Activated CD4-positive, alpha-beta memory T cell treated with anti-CD3 and anti-CD28 coated beads for 36 hours (primary cell): ENCODE data around the gene DENND5A. TPM values are rescaled to one million over a fixed set of nuclear protein-coding genes. Genes with fewer than 3 reads are reported as not detected.
"Not testable (repeated sequence)": the region's sequence is repeated elsewhere in the genome, so short reads cannot be mapped to it uniquely, and the experiment has no call there.

ENCODE experiments used
- CTCF ChIA-PET: fragments of 350-600 bp; sonication (Branson Sonifier 250); formaldehyde crosslinking; loops from one replicate; lab custom pipeline; 2021; ENCODE audit warnings: antibody characterized with exemption, inconsistent platforms; lab: Charles Lee
- POLR2A ChIA-PET: fragments of 350-600 bp; sonication (Branson Sonifier 250); formaldehyde crosslinking; loops from one replicate; lab custom pipeline; 2021; ENCODE audit warnings: antibody characterized with exemption; lab: Charles Lee
- DNase-seq: peaks from one replicate; pipeline ENCODE4 v3.0.0-alpha.2; 2020
- H3K27ac Mint-ChIP-seq: one replicate; pipeline ENCODE4 v1.8.0; 2021; ENCODE audit warnings: mixed read lengths
- H3K27me3 Mint-ChIP-seq: one replicate; pipeline ENCODE4 v1.8.0; 2021; ENCODE audit warnings: mixed read lengths
- H3K36me3 Mint-ChIP-seq: one replicate; pipeline ENCODE4 v1.8.0; 2021; ENCODE audit warnings: mixed read lengths
- H3K4me1 Mint-ChIP-seq: one replicate; pipeline ENCODE4 v1.8.0; 2021; ENCODE audit warnings: low read depth, mixed read lengths
- H3K4me3 Mint-ChIP-seq: one replicate; pipeline ENCODE4 v1.8.0; 2021; ENCODE audit warnings: mild to moderate bottlenecking, mixed read lengths
- H3K9me3 Mint-ChIP-seq: one replicate; pipeline ENCODE4 v1.8.0; 2021; ENCODE audit warnings: mixed read lengths
- intact Hi-C: fragments of 100-400 bp; cut with micrococcal nuclease; formaldehyde crosslinking; loops from one replicate; pipeline ENCODE4 v1.15.1; 2023
- total RNA-seq, 2 experiments: library from RNA; stranded (reverse); gene quantifications; one replicate each; pipeline ENCODE4 v1.2.3, GENCODE V29; 2021

Gene DENND5A
- total RNA-seq, 2 experiments from 2014 or later = 41.3 to 41.9 TPM

DNA sequence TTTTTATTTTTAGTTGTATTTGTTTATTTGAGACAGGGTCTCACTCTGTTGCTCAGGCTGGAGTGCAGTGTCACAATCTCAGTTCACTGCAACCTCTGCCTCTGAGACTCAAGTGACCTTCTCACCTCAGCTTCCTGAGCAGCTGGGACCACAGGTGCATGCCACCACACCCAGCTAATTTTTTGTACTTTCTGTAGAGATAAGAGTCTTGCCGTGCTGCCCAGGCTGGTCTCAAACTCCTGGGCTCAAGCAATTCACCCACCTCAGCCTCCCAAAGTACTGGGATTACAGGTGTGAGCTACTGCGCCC is 4.4 kb downstream of the DENND5A start:
- POLR2A ChIA-PET = interaction anchor here (0.6 to 1.3 kb wide), 2 partner anchors 9 to 19 kb away, joined by 3 to 4 read pairs; no protein-coding TSS in a partner anchor
- not testable (repeated sequence) for DNase-seq, H3K4me3 Mint-ChIP-seq, H3K27ac Mint-ChIP-seq, H3K27me3 Mint-ChIP-seq, H3K9me3 Mint-ChIP-seq
- Mint-ChIP-seq H3K4me1 (peaks cover 41% of the 10 kb centered on the region), H3K36me3 (peaks cover 14% of the 10 kb centered on the region)
- CTCF ChIA-PET = interaction anchor here (1.2 to 1.7 kb wide), 2 partner anchors 9 to 95 kb away, joined by 3 to 4 read pairs; no protein-coding TSS in a partner anchor
- intact Hi-C loops = loop anchor here (5.0 kb wide), 1 partner anchor 348 kb away; the partner anchor contains the start of gene AKIP1

DNA sequence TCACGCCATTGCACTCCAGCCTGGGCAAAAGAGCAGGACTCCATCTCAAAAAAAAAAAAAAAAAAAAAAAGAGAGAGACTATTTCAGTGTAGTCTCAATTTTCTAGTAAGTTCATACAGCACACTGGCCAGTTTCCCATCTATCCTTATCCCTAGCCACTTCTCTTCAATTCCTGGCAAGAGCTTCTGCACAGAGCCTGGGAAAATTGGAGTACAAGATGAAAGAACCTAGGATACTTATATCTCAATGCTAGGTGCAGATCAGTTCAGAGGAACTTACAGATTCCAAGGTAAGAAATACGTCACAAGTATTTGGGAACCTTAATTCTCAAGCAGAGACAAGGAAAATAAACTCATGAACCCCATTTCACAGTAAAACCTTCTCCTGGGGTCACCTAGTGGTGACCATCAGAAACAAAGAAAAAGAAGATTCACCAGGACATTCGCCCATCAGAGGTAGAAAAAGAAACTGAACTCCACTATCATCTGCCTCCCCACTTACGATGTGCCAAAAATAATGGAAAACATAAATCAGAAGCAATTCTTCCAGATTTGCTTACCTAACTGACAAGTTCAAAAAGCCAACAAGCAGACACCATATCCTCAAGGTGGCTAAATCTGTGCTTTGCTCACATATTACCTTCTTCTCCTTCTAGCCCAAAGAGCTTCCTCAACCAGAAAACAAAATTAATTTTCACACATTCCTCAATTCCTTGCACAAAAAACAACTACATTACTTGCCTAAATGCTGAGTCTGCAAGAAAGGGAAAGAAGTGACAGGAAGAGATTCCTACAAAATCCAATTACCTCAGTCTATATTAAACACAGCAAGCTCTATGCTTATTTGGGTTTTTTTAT is 4.9 kb downstream of the DENND5A start:
- H3K36me3 Mint-ChIP-seq = peaks cover 15% of the 10 kb centered on the region
- H3K27ac Mint-ChIP-seq = no peak overlapping the region
- peaks cover 5% of the 10 kb centered on the region for H3K9me3 Mint-ChIP-seq
- intact Hi-C loops = loop anchor here (5.0 kb wide), 1 partner anchor 348 kb away; the partner anchor contains the start of gene AKIP1
- POLR2A ChIA-PET = interaction anchor here (0.6 to 1.3 kb wide), 2 partner anchors 9 to 20 kb away, joined by 3 to 4 read pairs; no protein-coding TSS in a partner anchor
- H3K4me1 Mint-ChIP-seq = peaks cover 40% of the 10 kb centered on the region
- no peak for DNase-seq
- no peak overlapping the region for H3K4me3 Mint-ChIP-seq
- H3K27me3 Mint-ChIP-seq = peaks cover 3% of the 10 kb centered on the region
- CTCF ChIA-PET = interaction anchor here (1.2 to 1.7 kb wide), 2 partner anchors 8 to 95 kb away, joined by 3 to 4 read pairs; no protein-coding TSS in a partner anchor

DNA sequence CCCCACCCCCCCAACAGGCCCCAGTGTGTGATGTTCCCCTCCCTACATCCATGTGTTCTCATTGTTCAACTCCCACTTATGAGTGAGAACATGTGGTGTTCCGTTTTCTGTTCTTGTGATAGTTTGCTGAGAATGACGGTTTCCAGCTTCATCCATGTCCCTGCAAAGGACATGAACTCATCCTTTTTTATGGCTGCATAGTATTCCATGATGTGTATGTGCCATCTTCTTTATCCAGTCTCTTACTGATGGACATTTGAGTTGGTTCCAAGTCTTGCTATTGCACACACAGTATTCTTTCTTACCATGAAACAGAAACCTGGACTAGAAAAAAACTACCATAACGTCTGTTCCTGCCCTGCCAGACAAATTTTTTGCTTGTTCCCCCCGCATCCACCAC is 6.9 kb downstream of the DENND5A start:
- DNase-seq, H3K9me3 Mint-ChIP-seq, H3K4me3 Mint-ChIP-seq, POLR2A ChIA-PET, H3K27ac Mint-ChIP-seq, intact Hi-C loops, CTCF ChIA-PET, H3K27me3 Mint-ChIP-seq: not testable (repeated sequence)
- peaks cover 32% of the 10 kb centered on the region for H3K4me1 Mint-ChIP-seq
- H3K36me3 Mint-ChIP-seq = peaks cover 11% of the 10 kb centered on the region

DNA sequence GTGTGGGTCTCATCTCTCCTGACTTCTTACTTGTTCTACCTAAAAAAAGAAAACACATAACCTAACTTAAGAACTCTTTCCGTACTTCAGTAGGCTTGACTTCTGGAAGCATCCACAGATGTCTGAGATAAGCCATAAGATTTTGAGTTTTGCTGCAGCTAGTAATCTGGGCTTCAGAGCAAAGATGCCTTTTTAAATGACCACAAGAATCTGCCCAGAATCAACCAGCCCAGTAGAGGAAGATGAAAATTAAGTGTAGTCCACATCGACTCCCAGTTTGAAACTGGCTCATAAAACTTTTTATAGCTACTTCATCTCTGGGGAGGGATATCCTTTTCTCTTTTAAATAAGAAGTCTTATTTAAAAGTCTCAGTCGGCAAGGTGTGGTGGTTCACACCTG is 10.7 kb downstream of the DENND5A start:
- Mint-ChIP-seq H3K36me3 (peaks cover 11% of the 10 kb centered on the region), H3K27ac (no peak overlapping the region)

DNA sequence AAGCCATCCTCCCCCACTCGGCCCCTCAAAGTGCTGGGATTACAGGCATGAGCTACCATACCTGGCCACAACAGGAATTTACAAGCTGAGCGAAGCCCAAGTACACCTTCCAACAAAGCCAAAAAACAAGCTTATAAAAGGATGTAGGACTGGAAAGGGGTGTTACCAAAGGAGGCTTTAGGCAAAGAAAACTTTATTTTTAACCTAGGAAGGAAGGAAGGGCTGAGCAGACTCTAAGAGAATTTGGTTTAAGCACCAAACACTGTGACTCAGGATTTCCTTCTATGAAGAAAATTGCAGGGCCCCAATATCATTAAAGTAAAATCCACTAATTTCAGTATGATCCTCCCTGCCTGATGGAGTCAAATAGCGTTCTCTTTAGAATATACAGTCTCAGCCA is 12.1 kb downstream of the DENND5A start:
- intact Hi-C loops = no loop called here
- POLR2A ChIA-PET = interaction anchor here (1.1 to 1.4 kb wide), 2 partner anchors 9 to 207 kb away, joined by 4 to 5 read pairs; partner anchors contain the start of gene ZNF143
- no peaks in the 10 kb centered on the region for H3K27me3 Mint-ChIP-seq
- no peak overlapping the region for H3K4me3 Mint-ChIP-seq
- CTCF ChIA-PET = interaction anchor here (0.7 to 1.5 kb wide), 2 partner anchors 8 to 157 kb away, joined by 3 to 4 read pairs; no protein-coding TSS in a partner anchor
- H3K4me1 Mint-ChIP-seq = peaks cover 43% of the 10 kb centered on the region
- peaks cover 7% of the 10 kb centered on the region for H3K36me3 Mint-ChIP-seq
- no peaks in the 10 kb centered on the region for H3K9me3 Mint-ChIP-seq
- DNase-seq = no peak
- no peak overlapping the region for H3K27ac Mint-ChIP-seq

More for the DNA sequence above, 10.7 kb downstream of the DENND5A start:
- CTCF ChIA-PET = no interaction called here
- Mint-ChIP-seq H3K27me3 (no peaks in the 10 kb centered on the region), H3K4me1 (peaks cover 36% of the 10 kb centered on the region), H3K9me3 (peaks cover 5% of the 10 kb centered on the region), H3K4me3 (no peak overlapping the region)
- no peak for DNase-seq
- intact Hi-C loops = no loop called here
- POLR2A ChIA-PET = no interaction called here

DNA sequence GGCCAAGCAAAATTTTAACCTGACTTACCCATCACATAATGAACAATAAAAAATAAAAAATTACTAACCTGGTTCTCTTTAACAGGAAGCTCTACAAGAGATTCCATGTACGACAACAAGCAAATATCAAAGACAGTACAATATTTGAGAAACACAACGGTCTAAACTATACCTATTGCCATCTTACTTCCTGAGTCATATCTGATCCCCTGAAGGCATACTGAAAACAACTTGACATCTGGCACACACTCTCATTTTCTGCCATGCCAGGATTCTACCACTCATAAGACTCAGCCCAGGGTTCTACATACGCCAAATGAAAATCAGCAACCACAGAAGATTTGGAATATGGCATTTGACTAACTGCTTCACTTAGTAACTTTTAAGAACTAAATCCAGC is 13.8 kb downstream of the DENND5A start:
- no peak overlapping the region for H3K4me3 Mint-ChIP-seq
- peak; percentile 37 for DNase-seq
- peaks cover 48% of the 10 kb centered on the region for H3K4me1 Mint-ChIP-seq
- ChIA-PET POLR2A (interaction anchor here (0.6 to 2.5 kb wide), 3 partner anchors 9 to 41 kb away, joined by 3 to 5 read pairs (median 5); partner anchors contain the start of gene DENND5A), CTCF (interaction anchor here (1.2 kb wide), 1 partner anchor 9 kb away, joined by 7 read pairs; no protein-coding TSS in a partner anchor)
- no peaks in the 10 kb centered on the region for H3K27me3 Mint-ChIP-seq
- H3K36me3 Mint-ChIP-seq = peaks cover 7% of the 10 kb centered on the region
- intact Hi-C loops = loop anchor here (1.0 kb wide), 1 partner anchor 209 kb away; no protein-coding TSS in a partner anchor
- H3K27ac Mint-ChIP-seq = peak overlapping the region; percentile 35
- no peaks in the 10 kb centered on the region for H3K9me3 Mint-ChIP-seq

DNA sequence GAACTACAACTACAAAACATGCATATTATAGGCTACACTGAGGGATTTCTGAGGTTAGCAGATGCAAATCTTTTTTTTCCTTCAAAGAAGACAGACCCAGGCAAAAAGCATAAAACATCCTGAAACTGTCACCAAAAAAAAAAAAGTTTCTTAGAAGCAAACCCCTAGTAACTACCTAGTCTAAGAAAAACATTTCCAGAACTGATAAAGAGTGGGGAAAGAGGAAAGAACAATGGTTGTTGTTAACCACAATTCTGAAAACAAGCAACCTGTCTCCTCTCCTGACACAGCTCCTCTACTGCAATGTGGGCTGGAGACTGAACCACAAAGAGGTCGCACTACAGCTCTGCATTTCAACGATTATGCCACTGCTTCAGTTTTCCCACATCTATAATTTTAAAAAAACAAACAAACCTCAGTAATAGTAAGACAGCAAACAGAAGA is 15.0 kb downstream of the DENND5A start:
- ChIA-PET POLR2A (interaction anchor here (0.6 to 2.5 kb wide), 5 partner anchors 15 to 131 kb away, joined by 3 to 10 read pairs (median 5); partner anchors contain the start of gene DENND5A), CTCF (interaction anchor here (0.9 to 1.2 kb wide), 4 partner anchors 8 to 529 kb away, joined by 3 to 7 read pairs (median 4); partner anchors contain the start of gene DENND5A)
- no peaks in the 10 kb centered on the region for H3K9me3 Mint-ChIP-seq
- intact Hi-C loops = loop anchor here (1.0 kb wide), 2 partner anchors 14 to 41 kb away; no protein-coding TSS in a partner anchor
- H3K27ac Mint-ChIP-seq = peak overlapping the region; percentile 67
- DNase-seq = peak; percentile 55
- H3K4me1 Mint-ChIP-seq = peaks cover 51% of the 10 kb centered on the region
- peak overlapping the region; percentile 15 for H3K4me3 Mint-ChIP-seq
- no peaks in the 10 kb centered on the region for H3K27me3 Mint-ChIP-seq
- peaks cover 6% of the 10 kb centered on the region for H3K36me3 Mint-ChIP-seq

DNA sequence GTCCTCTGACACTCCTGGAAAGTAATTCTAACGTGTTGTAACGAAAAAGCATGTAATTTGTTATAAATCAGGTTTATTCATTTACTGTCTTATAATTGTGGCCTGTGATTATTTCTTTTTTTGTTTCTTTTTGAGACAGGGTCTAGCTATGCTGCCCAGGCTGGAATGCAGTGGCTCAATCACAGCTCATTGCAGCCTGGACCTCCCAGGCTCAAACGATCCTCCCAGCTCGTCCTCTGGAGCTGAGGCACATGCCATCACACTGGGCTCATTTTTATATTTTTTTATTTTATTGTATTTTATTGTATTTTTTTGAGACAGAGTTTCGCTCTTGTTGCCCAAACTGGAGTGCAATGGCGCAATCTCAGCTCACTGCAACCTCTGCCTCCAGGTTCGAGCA is 15.9 kb downstream of the DENND5A start:
- Mint-ChIP-seq H3K27me3 (no peaks in the 10 kb centered on the region), H3K4me1 (peaks cover 51% of the 10 kb centered on the region), H3K9me3 (no peaks in the 10 kb centered on the region), H3K27ac (no peak overlapping the region), H3K36me3 (peaks cover 4% of the 10 kb centered on the region), H3K4me3 (no peak overlapping the region)
- CTCF ChIA-PET = interaction anchor here (1.2 kb wide), 1 partner anchor 243 kb away, joined by 3 read pairs; no protein-coding TSS in a partner anchor
- POLR2A ChIA-PET = interaction anchor here (1.8 to 2.5 kb wide), 2 partner anchors 16 to 39 kb away, joined by 5 to 10 read pairs; partner anchors contain the start of gene DENND5A
- no peak for DNase-seq
- intact Hi-C loops = no loop called here

DNA sequence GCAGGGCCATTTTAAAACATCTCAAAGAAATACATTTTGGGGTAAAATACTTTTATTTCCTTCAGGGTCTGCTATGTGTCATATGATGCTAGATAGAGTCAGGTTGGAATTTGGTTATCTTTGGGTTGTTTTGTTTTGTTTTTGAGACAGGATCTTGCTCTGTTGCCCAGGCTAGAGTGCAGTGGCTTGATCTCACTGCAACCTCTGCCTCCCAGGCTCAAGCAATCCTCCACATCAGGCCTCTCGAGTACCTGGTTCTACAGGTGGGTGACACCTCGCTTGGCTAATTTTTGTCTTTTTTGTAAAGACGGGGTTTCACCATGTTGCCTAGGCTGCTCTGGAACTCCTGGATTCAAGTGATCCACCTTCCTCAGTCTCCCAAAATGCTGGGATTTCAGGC is 17.3 kb downstream of the DENND5A start:
- peaks cover 4% of the 10 kb centered on the region for H3K36me3 Mint-ChIP-seq
- peaks cover 46% of the 10 kb centered on the region for H3K4me1 Mint-ChIP-seq
- H3K4me3 Mint-ChIP-seq = no peak overlapping the region
- no peak for DNase-seq
- H3K9me3 Mint-ChIP-seq = no peaks in the 10 kb centered on the region
- intact Hi-C loops = no loop called here
- H3K27ac Mint-ChIP-seq = no peak overlapping the region
- no peaks in the 10 kb centered on the region for H3K27me3 Mint-ChIP-seq
- ChIA-PET POLR2A (no interaction called here), CTCF (no interaction called here)

DNA sequence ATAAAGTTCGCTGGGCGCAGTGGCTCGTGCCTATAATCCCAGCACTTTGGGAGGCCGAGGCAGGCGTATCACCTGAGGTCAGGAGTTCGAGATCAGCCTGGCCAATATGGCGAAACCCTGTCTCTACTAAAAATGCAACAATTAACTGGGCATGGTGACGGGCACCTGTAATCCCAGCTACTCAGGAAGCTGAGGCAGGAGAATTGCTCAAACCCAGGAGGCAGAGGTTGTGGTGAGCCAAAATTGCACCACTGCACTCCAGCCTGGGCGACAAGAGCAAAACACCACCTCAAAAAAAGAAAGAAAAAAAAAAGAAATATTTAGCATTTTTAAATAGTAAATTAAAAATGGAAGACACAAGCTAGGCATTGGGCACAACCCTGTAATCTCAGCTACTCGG is 28.9 kb downstream of the DENND5A start:
- H3K4me1 Mint-ChIP-seq = peaks cover 25% of the 10 kb centered on the region
- CTCF ChIA-PET = interaction anchor here (0.6 kb wide), 1 partner anchor 13 kb away, joined by 3 read pairs; no protein-coding TSS in a partner anchor
- H3K4me3 Mint-ChIP-seq, intact Hi-C loops, H3K36me3 Mint-ChIP-seq, H3K9me3 Mint-ChIP-seq, H3K27me3 Mint-ChIP-seq, POLR2A ChIA-PET, DNase-seq, H3K27ac Mint-ChIP-seq: not testable (repeated sequence)

DNA sequence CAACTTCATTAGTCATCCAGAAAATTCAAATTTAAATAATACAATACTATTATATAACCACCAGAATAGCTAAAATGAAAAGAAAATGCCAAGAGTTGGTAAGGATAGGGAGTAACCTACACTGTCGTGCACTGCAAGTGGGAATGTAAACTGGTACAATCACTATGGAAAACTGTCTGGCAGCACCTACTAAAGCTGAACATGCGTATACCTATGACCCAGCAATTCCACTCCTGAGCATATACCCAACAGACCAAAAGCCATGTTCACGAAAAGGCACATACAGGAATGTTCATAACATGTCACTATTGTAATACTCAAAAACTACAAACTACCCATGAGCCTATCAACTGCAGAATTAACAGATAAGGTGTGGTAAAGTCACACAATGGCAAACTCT is 32.7 kb downstream of the DENND5A start:
- Mint-ChIP-seq H3K27me3 (no peaks in the 10 kb centered on the region), H3K4me3 (no peak overlapping the region), H3K4me1 (peaks cover 33% of the 10 kb centered on the region), H3K36me3 (no peaks in the 10 kb centered on the region), H3K9me3 (no peaks in the 10 kb centered on the region), H3K27ac (no peak overlapping the region)
- ChIA-PET CTCF (interaction anchor here (0.6 kb wide), 1 partner anchor 29 kb away, joined by 3 read pairs; no protein-coding TSS in a partner anchor), POLR2A (no interaction called here)
- intact Hi-C loops = no loop called here
- no peak for DNase-seq

DNA sequence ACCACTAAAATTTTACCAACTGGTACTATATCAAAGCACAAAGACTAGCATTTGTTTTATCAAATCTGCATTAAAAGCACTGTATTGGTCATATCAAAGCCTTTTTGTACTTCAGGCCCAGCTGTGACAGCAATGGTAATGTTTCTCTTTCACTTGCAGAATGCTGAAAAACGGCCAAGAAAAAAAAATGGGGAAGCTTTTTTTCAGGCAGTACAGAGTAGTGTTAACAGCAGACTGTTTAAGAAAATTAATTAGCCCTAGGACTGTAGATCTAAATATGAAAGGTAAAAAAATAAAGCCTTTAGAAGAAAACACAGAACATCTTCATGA is 33.3 kb downstream of the DENND5A start:
- no peak for DNase-seq
- Mint-ChIP-seq H3K4me3 (peak overlapping the region; percentile 30), H3K27me3 (no peaks in the 10 kb centered on the region), H3K9me3 (no peaks in the 10 kb centered on the region), H3K4me1 (peaks cover 33% of the 10 kb centered on the region), H3K27ac (no peak overlapping the region), H3K36me3 (no peaks in the 10 kb centered on the region)
- POLR2A ChIA-PET = no interaction called here
- CTCF ChIA-PET = interaction anchor here (0.6 to 0.7 kb wide), 2 partner anchors 28 to 275 kb away, joined by 3 read pairs; no protein-coding TSS in a partner anchor
- intact Hi-C loops = no loop called here
